Ishikawa (cell line): Measurements from ENCODE around the gene AGTR1.

Experiments used
- CEBPB ChIP-seq: IDR thresholded peaks from 2 replicates; pipeline ENCODE4 v1.6.1; 2012
- CREB1 ChIP-seq: IDR thresholded peaks from 2 replicates; pipeline ENCODE4 v1.6.1; 2012; ENCODE audit warnings: low read depth
- EGR1 ChIP-seq: IDR thresholded peaks from 2 replicates; pipeline ENCODE4 v1.6.1; 2012
- EP300 ChIP-seq: IDR thresholded peaks from 2 replicates; pipeline ENCODE4 v1.6.1; 2012; ENCODE audit warnings: borderline replicate concordance
- FOXM1 ChIP-seq: IDR thresholded peaks from 2 replicates; pipeline ENCODE4 v1.6.1; 2012; ENCODE audit warnings: low read depth, borderline replicate concordance
- MAX ChIP-seq: IDR thresholded peaks from 2 replicates; pipeline ENCODE4 v1.6.1; 2012
- NFIC ChIP-seq: IDR thresholded peaks from 2 replicates; pipeline ENCODE4 v1.6.1; 2012
- RAD21 ChIP-seq: IDR thresholded peaks from 2 replicates; pipeline ENCODE4 v1.6.1; 2012; ENCODE audit warnings: low read depth
- REST ChIP-seq: IDR thresholded peaks from 2 replicates; pipeline ENCODE4 v1.6.1; 2012; ENCODE audit warnings: low read depth, mild to moderate bottlenecking
- TAF1 ChIP-seq: IDR thresholded peaks from 2 replicates; pipeline ENCODE4 v1.6.1; 2012; ENCODE audit warnings: low read depth, mild to moderate bottlenecking
- TCF12 ChIP-seq: IDR thresholded peaks from 2 replicates; pipeline ENCODE4 v1.6.1; 2012; ENCODE audit warnings: low read depth
- TEAD4 ChIP-seq: IDR thresholded peaks from 2 replicates; pipeline ENCODE4 v1.6.1; 2012
- YY1 ChIP-seq: IDR thresholded peaks from 2 replicates; pipeline ENCODE4 v1.6.1; 2012; ENCODE audit warnings: low read depth
- ZBTB7A ChIP-seq: IDR thresholded peaks from 2 replicates; pipeline ENCODE4 v1.6.1; 2012; ENCODE audit warnings: low read depth
- TF ChIP-seq, protein P1 (sequence below): IDR thresholded peaks from 2 replicates; pipeline ENCODE4 v1.6.1; 2012

AGTR1 gene

DNA sequence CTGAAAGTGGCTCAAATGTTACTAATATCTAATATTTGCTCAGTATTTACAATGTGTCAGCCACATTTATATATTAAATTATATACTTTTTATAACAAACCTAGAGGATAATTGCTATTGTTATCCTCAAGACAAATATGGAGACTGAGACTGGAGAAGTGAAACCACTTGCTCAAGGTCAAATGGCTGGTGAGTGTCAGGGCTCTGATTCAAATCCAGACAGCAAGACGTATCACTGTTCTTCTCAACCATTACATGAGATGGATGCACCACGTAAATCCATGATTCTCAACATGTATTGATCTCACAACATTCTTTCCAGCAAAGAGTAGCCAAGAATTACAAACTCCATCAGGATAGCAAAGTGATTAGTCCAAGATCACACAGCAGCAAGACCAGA lies 76.1 kb downstream of the AGTR1 start:
- no peak for TF ChIP-seq RAD21
- TF ChIP-seq CREB1: no peak
- TF ChIP-seq EGR1: no peak
- no peak for TF ChIP-seq FOXM1
- no peak for TF ChIP-seq ZBTB7A
- no peak for TF ChIP-seq YY1
- no peak for TF ChIP-seq CEBPB

- TF ChIP-seq FOXM1: no peak
Measured at GRCh38 chr3:148778926-148779325, 81.2 kb downstream of the AGTR1 start.

GRCh38 chr3:148789146-148789545 lies 91.4 kb downstream of the AGTR1 start:
- no peak for TF ChIP-seq TEAD4
- TF ChIP-seq ZBTB7A: no peak
- TF ChIP-seq EP300: no peak
- no peak for TF ChIP-seq NFIC
- TF ChIP-seq, protein P1, sequence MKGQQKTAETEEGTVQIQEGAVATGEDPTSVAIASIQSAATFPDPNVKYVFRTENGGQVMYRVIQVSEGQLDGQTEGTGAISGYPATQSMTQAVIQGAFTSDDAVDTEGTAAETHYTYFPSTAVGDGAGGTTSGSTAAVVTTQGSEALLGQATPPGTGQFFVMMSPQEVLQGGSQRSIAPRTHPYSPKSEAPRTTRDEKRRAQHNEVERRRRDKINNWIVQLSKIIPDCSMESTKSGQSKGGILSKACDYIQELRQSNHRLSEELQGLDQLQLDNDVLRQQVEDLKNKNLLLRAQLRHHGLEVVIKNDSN: no peak

GRCh38 chr3:148789906-148790305 lies 92.2 kb downstream of the AGTR1 start:
- TF ChIP-seq CEBPB: no peak
- no peak for TF ChIP-seq CREB1
- no peak for TF ChIP-seq TEAD4
- no peak for TF ChIP-seq ZBTB7A
- no peak for TF ChIP-seq TCF12
- TF ChIP-seq EGR1: no peak
- TF ChIP-seq YY1: no peak
- TF ChIP-seq FOXM1: no peak
- TF ChIP-seq REST: no peak
- no peak for TF ChIP-seq TAF1
- no peak for TF ChIP-seq RAD21
- TF ChIP-seq, protein P1: no peak
- TF ChIP-seq MAX: no peak
- TF ChIP-seq NFIC: no peak
- TF ChIP-seq EP300: no peak

DNA sequence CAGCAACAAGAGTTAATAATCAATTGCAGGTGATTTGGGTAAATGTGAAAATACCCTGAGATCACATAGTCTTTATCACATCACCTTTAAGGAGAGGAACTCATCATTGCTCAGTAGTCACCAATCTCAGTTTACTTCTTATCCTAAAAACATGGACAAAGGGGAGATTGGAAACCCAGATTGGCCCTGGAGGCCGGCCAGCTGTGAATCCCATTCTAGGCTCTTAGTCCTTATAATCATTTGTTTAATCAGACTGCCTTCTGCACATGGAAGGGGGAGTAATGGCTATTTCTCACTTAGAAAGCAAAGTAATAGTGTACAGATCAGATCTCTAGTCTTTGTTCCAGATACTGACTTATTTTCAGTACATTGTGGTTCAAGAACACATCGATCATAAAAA lies 92.7 kb downstream of the AGTR1 start:
- TF ChIP-seq TAF1: no peak
- TF ChIP-seq MAX: no peak
- no peak for TF ChIP-seq REST
- no peak for TF ChIP-seq NFIC
- no peak for TF ChIP-seq EP300
- TF ChIP-seq, protein P1: no peak
- TF ChIP-seq EGR1: no peak
- no peak for TF ChIP-seq TCF12
- TF ChIP-seq RAD21: no peak

- no peak for TF ChIP-seq TAF1
- TF ChIP-seq, protein P1: no peak
- TF ChIP-seq TCF12: no peak
- TF ChIP-seq ZBTB7A: no peak
- no peak for TF ChIP-seq CEBPB
- no peak for TF ChIP-seq YY1
- TF ChIP-seq NFIC: no peak
- no peak for TF ChIP-seq FOXM1
- no peak for TF ChIP-seq CREB1
- TF ChIP-seq TEAD4: no peak
- no peak for TF ChIP-seq MAX
- TF ChIP-seq REST: no peak
- TF ChIP-seq EGR1: no peak
Measured at GRCh38 chr3:148790851-148791735, 93.4 kb downstream of the AGTR1 start.
